WTC11 (cell line): ENCODE results near the gene TEX26. TPM values are rescaled to one million over a fixed set of nuclear protein-coding genes. Genes with fewer than 3 reads are reported as not detected.

Experiments used
- ATAC-seq: fragments of 200-7000 bp; cut with Tn5 transposase; 2 replicates; pipeline ENCODE4 v1.10.0; 2021; ENCODE audit warnings: mild to moderate bottlenecking, moderate library complexity
- CTCF ChIA-PET: fragments of 300-600 bp; sonication (Branson Sonifier 250); formaldehyde crosslinking; loops from one replicate; lab custom pipeline; 2021; ENCODE audit warnings: antibody characterized with exemption; lab: Charles Lee
- POLR2A ChIA-PET: fragments of 350-600 bp; sonication (Branson Sonifier 250); formaldehyde crosslinking; loops from one replicate; lab custom pipeline; 2021; ENCODE audit warnings: antibody characterized with exemption; lab: Charles Lee
- DNase-seq: peaks from one replicate; pipeline ENCODE4 v3.0.0; 2021; ENCODE audit warnings: low spot score
- H3K27ac Mint-ChIP-seq: 2 replicates; pipeline ENCODE4 v1.8.0; 2021; ENCODE audit warnings: mixed read lengths
- H3K27me3 Mint-ChIP-seq: 2 replicates; pipeline ENCODE4 v1.8.0; 2021; ENCODE audit warnings: low read depth, mild to moderate bottlenecking, moderate library complexity, mixed read lengths
- H3K36me3 Mint-ChIP-seq: 2 replicates; pipeline ENCODE4 v1.8.0; 2021; ENCODE audit warnings: mixed read lengths
- H3K4me1 Mint-ChIP-seq: 2 replicates; pipeline ENCODE4 v1.8.0; 2022; ENCODE audit warnings: mixed read lengths
- H3K4me3 Mint-ChIP-seq: 2 replicates; pipeline ENCODE4 v1.8.0; 2021; ENCODE audit warnings: mild to moderate bottlenecking, moderate library complexity, mixed read lengths
- H3K9me3 Mint-ChIP-seq: 2 replicates; pipeline ENCODE4 v1.8.0; 2021; ENCODE audit warnings: mixed read lengths
- CREM ChIP-seq: sonication (generic); formaldehyde crosslinking; IDR thresholded peaks from 2 replicates; pipeline ENCODE4 v1.8.1; 2022; ENCODE audit warnings: mild to moderate bottlenecking, missing genetic modification reagents, moderate library complexity
- E2F4 ChIP-seq: sonication (generic); formaldehyde crosslinking; IDR thresholded peaks from 2 replicates; pipeline ENCODE4 v1.8.1; 2022; ENCODE audit warnings: low read depth, mild to moderate bottlenecking, moderate library complexity, missing genetic modification reagents, borderline replicate concordance
- ELF4 ChIP-seq: sonication (generic); formaldehyde crosslinking; IDR thresholded peaks from 2 replicates; pipeline ENCODE4 v1.8.1; 2022; ENCODE audit warnings: low read depth, mild to moderate bottlenecking, moderate library complexity, missing genetic modification reagents
- EMX1 ChIP-seq: fragments of 250-450 bp; sonication (Bioruptor Pico); IDR thresholded peaks from 2 replicates; pipeline ENCODE4 v1.8.0; 2021; ENCODE audit warnings: mild to moderate bottlenecking
- ERG ChIP-seq: fragments of 250-450 bp; sonication (Bioruptor Pico); IDR thresholded peaks from 2 replicates; pipeline ENCODE4 v1.8.0; 2021; ENCODE audit warnings: mild to moderate bottlenecking
- FOXP4 ChIP-seq: sonication (generic); formaldehyde crosslinking; IDR thresholded peaks from 2 replicates; pipeline ENCODE4 v1.8.0; 2022; ENCODE audit warnings: mild to moderate bottlenecking, missing genetic modification reagents
- GABPB1 ChIP-seq: sonication (generic); formaldehyde crosslinking; IDR thresholded peaks from 2 replicates; pipeline ENCODE4 v1.8.1; 2023; ENCODE audit warnings: mild to moderate bottlenecking, missing genetic modification reagents
- HMGXB4 ChIP-seq: sonication (generic); formaldehyde crosslinking; IDR thresholded peaks from 2 replicates; pipeline ENCODE4 v1.8.1; 2023; ENCODE audit warnings: mild to moderate bottlenecking, moderate library complexity, missing genetic modification reagents
- MAX ChIP-seq: sonication (generic); formaldehyde crosslinking; IDR thresholded peaks from 2 replicates; pipeline ENCODE4 v1.8.0; 2022; ENCODE audit warnings: mild to moderate bottlenecking, missing genetic modification reagents
- NFE2L1 ChIP-seq: sonication (generic); formaldehyde crosslinking; IDR thresholded peaks from 2 replicates; pipeline ENCODE4 v1.8.1; 2023; ENCODE audit warnings: missing genetic modification reagents
- NFYB ChIP-seq: sonication (generic); formaldehyde crosslinking; conservative IDR thresholded peaks from 2 replicates; pipeline ENCODE4 v1.8.0; 2022; ENCODE audit warnings: low read depth, missing genetic modification reagents
- NR1H2 ChIP-seq: sonication (generic); formaldehyde crosslinking; IDR thresholded peaks from 2 replicates; pipeline ENCODE4 v1.9.0; 2021; ENCODE audit warnings: mild to moderate bottlenecking, moderate library complexity, missing genetic modification reagents
- NR2C2 ChIP-seq: sonication (generic); formaldehyde crosslinking; IDR thresholded peaks from 2 replicates; pipeline ENCODE4 v1.8.0; 2022; ENCODE audit warnings: mild to moderate bottlenecking, missing genetic modification reagents
- PRRX2 ChIP-seq: fragments of 250-450 bp; sonication (Bioruptor Pico); IDR thresholded peaks from 2 replicates; pipeline ENCODE4 v1.8.0; 2021; ENCODE audit warnings: mild to moderate bottlenecking
- TCF7 ChIP-seq: sonication (generic); formaldehyde crosslinking; IDR thresholded peaks from 2 replicates; pipeline ENCODE4 v1.8.0; 2022; ENCODE audit warnings: mild to moderate bottlenecking, low read depth, missing genetic modification reagents, moderate library complexity
- USF1 ChIP-seq: sonication (generic); formaldehyde crosslinking; IDR thresholded peaks from 2 replicates; pipeline ENCODE4 v1.8.0; 2022; ENCODE audit warnings: mild to moderate bottlenecking, missing genetic modification reagents
- USF2 ChIP-seq: sonication (generic); formaldehyde crosslinking; IDR thresholded peaks from 2 replicates; pipeline ENCODE4 v1.8.1; 2023; ENCODE audit warnings: mild to moderate bottlenecking, missing genetic modification reagents, moderate library complexity
- ZBTB21 ChIP-seq: sonication (generic); formaldehyde crosslinking; IDR thresholded peaks from 2 replicates; pipeline ENCODE4 v1.8.1; 2023; ENCODE audit warnings: mild to moderate bottlenecking, missing genetic modification reagents, borderline replicate concordance
- ZNF416 ChIP-seq: fragments of 250-450 bp; sonication (Bioruptor Pico); IDR thresholded peaks from 2 replicates; pipeline ENCODE4 v1.9.0; 2021; ENCODE audit warnings: mild to moderate bottlenecking, inconsistent platforms
- ZNF512 ChIP-seq: sonication (generic); formaldehyde crosslinking; IDR thresholded peaks from 2 replicates; pipeline ENCODE4 v1.8.1; 2022; ENCODE audit warnings: missing genetic modification reagents, borderline replicate concordance
- ZNF532 ChIP-seq: fragments of 250-450 bp; sonication (Bioruptor Pico); IDR thresholded peaks from 2 replicates; pipeline ENCODE4 v1.9.0; 2021; ENCODE audit warnings: mild to moderate bottlenecking, borderline replicate concordance
- total RNA-seq: library from RNA; stranded (reverse); gene quantifications from 3 replicates; pipeline ENCODE4 v1.2.3, GENCODE V29; 2021

TEX26 gene
- total RNA-seq, 1 experiment from 2014 or later, result not detected

GRCh38 chr13:30959678-30960077 is 27.2 kb downstream of the TEX26 start (continued):
- TF ChIP-seq HMGXB4 (CRISPR knock-in tag) (no peak), ZNF512 (CRISPR knock-in tag) (no peak)

GRCh38 chr13:30963791-30964190 is 31.3 kb downstream of the TEX26 start:
- TF ChIP-seq USF2 (CRISPR knock-in tag), result no peak
- no peak for TF ChIP-seq EMX1 (CRISPR knock-in tag)
- TF ChIP-seq PRRX2, result no peak
- no peak for TF ChIP-seq USF1 (CRISPR knock-in tag)
- TF ChIP-seq FOXP4 (CRISPR knock-in tag), result no peak
- no peak for TF ChIP-seq MAX (CRISPR knock-in tag)
- TF ChIP-seq E2F4 (CRISPR knock-in tag), result no peak
- no peak for TF ChIP-seq GABPB1 (CRISPR knock-in tag)
- no peak for TF ChIP-seq CREM (CRISPR knock-in tag)
- no peak for TF ChIP-seq ZBTB21 (CRISPR knock-in tag)
- no peak for TF ChIP-seq NR1H2
- TF ChIP-seq ZNF416 (CRISPR knock-in tag), result no peak
- TF ChIP-seq NFE2L1 (CRISPR knock-in tag), result no peak
- TF ChIP-seq ZNF532 (CRISPR knock-in tag), result no peak
- TF ChIP-seq TCF7, result no peak
- no peak for TF ChIP-seq NFYB
- TF ChIP-seq NR2C2, result no peak
- no peak for TF ChIP-seq ERG (CRISPR knock-in tag)
- TF ChIP-seq ELF4 (CRISPR knock-in tag), result no peak
- POLR2A ChIA-PET, result no interaction called here
- H3K4me1 Mint-ChIP-seq, result peaks cover 9% of the 10 kb centered on the region; the same call in 1 of the 2 replicates
- H3K4me3 Mint-ChIP-seq, result no peak overlapping the region
- CTCF ChIA-PET, result interaction anchor here (1.6 kb wide), 1 partner anchor 16 kb away, joined by 7 read pairs; no protein-coding TSS in a partner anchor
- peaks cover 32% of the 10 kb centered on the region for H3K36me3 Mint-ChIP-seq
- ATAC-seq, result no peak
- no peak overlapping the region for H3K27ac Mint-ChIP-seq
- H3K9me3 Mint-ChIP-seq, result peaks cover 76% of the 10 kb centered on the region
- DNase-seq, result no peak
- peaks cover 5% of the 10 kb centered on the region; the same call in 1 of the 2 replicates for H3K27me3 Mint-ChIP-seq
